HG02610 (cell line): ENCODE measurements around the gene HP1BP3.

Experiments used
- ATAC-seq: cut with Tn5 transposase; IDR thresholded peaks from one replicate; pipeline ENCODE4 v1.9.1; 2021; ENCODE audit warnings: mild to moderate bottlenecking, moderate library complexity; ENCODE audit not compliant: unreplicated experiment

Gene HP1BP3

DNA sequence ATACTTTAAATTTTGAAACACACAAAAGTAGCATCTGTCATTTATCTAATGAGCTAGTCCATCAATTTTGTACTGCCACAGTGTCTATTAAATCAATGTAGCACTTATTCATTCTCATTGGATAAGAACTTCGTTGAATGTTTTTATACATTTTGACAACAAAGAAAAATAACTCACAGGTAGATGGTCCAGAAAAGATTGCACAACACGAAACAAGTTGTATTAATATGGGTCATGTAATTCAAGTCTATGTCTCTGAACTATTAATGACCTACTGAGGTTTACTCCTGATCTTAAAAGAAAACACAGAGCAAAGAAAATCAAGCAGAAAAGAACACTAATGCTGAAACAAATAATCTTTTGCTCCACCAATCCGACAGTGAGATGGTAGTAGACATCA lies 15.3 kb downstream of the HP1BP3 start:
- ATAC-seq: no peak

DNA sequence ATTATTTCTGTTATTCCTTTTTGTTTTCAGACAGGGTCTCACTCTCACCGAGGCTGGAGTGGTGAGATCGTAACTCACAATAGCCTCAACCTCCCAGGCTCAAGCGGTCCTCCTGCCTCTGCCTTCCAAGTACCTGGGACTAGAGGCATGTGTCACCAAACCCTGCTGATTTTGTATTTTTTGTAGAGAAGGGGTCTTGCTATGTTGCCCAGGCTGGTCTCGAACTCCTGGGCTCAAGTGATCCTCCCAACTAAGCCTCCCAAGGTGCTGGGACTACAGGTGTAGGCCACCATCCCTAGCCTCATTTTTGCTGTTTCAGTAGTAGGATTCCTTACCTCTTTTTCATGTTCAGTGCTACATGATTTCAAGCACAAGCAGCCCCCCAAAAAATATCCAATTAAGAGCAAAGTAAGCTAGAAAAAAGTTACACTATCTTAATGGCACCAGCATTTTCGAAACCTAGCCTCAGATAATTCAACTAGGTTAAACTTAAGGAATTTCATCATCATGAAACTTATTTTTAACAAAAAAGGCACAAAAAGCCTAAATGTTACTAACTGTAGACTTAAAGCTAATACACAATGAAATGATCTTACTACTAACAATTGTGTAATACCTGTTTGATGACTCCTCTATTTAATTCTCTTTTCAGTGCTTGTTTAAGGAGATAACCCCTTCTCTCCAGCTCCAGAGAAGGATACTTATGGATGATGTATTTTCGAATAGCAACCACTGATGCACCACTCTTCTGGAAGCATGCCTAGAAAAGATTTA lies 16.6 kb downstream of the HP1BP3 start:
- ATAC-seq: no peak

DNA sequence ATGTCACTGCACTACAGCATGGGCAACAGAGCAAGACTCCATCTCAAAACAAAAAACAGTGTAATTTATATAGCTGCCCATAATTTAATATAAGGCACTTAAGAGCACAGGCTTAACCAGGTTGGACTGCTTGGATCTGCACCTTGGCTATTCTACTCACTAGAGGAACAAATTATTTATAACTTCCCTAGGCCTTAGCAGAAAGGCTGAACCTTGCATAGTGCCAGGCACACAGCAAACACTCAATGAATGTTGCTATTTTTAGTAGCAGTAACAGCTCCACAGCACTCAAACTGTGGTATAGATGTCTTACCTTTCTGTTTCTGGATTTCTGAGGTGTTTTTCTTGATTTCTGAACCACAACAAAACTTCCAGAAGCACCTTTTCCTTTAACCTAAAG lies 19.8 kb downstream of the HP1BP3 start:
- no peak for ATAC-seq

DNA sequence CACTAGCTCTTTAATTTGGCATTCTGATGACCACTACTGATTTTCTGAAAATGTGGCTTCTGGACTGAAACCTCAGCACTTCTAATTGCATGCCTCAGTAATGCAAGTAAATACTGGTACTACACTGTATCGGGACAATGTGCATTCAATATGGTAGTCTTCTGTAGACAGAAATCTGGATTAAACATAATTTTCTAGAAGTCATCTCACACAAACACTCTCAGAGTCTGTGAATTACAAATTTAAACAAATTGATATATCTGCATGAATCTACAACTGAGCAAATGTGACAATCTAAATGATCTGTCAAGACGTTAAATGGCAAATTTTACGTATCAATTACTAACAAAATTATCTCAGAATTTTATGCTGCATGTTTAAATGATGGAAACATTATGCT lies 23.7 kb downstream of the HP1BP3 start:
- ATAC-seq: no peak

DNA sequence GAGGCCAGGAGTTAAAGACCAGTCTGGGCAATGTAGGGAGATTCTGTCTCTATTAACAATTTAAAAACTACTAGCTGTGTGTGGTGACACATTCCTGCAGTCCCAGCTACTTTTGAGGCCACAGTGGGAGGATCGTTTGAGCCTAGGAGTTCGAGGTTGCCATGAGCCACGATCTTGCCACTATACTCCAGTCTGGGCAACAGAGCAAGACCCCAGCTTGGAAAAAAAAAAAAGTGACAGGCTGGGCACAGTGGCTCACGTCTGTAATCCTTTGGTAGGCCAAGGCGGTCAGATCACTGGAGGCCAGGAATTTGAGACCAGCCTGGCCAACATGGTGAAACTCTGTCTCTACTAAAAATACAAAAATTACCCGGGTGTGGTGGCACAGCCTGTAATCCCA lies 26.8 kb downstream of the HP1BP3 start:
- ATAC-seq: no peak

DNA sequence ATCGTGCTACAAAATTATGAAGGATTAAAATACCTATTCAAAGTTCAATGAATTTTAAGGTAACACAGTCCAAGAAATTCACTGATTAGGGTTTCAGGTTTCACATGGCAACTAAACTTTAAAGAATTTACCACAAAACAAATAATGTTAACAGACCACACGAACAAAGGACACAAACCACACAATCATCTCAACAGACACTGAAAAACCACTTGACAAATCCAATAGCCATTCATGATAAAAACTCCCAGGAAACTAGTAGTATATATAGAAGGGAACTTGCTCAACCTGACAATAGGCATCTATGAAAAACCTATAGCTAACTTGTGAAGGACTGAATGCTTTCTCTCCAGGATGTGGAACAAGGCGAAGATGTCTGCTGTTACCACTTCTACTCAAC lies 33.5 kb downstream of the HP1BP3 start:
- no peak for ATAC-seq

DNA sequence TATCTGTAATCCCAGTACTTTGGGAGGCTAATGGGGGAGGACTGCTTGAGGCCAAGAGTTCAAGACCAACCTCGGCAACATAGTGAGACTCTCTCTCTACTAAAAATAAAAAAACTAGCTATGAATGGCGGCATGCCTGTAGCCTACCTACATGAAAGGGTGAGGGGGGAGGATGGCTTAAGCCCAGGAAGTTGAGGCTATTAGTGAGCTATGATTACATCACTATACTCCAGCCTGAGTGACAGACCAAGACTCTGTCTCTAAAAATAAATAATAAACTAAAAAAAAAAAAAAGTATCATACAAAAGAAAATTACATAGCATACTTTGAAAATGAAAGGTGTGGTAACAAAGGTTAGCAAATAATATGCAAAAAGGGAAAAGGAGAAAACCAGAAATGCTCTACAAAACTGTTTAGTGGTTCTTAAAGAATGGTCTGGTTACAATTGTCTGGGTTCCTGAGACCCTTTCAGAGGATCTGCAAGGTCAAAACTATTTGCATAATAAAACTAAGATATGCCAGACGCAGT lies 35.6 kb downstream of the HP1BP3 start:
- no peak for ATAC-seq

DNA sequence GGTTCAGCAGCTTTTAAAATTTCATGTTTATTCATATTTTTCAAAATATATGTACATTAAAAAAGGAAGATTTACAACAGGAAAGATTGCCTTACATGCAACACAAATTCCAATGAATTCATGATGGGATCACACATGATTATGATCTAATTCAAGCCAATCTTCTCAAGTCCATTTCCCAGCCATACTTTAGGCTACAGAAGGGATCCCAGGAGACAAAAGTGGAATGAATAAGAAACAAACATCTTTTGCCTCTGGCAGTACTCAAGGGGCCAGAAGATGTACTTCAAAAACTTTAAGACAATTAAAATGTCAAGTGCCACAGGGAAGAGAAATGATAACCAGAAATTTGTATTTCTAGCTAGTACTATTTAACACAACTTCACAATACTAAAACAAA lies 44.4 kb downstream of the HP1BP3 start:
- ATAC-seq: no peak

DNA sequence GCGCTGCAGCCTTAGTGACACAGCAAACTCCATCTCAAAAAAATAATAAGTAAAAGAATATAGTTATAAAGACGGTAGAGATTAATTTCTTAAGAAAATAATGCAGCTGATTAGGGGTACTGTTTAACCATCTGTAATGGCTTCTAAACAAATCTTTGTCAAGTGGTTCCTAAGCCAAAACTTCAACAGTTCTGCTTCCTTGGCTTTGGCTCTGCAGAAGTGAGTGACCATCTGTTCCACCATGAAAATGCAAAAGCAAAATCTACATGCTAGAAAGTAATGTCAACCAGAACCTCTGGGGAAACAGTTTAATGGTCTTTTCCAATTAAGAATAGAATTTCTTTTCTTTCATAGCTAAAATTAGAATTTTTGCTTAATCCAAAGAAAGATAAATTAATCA lies 46.3 kb downstream of the HP1BP3 start:
- no peak for ATAC-seq

DNA sequence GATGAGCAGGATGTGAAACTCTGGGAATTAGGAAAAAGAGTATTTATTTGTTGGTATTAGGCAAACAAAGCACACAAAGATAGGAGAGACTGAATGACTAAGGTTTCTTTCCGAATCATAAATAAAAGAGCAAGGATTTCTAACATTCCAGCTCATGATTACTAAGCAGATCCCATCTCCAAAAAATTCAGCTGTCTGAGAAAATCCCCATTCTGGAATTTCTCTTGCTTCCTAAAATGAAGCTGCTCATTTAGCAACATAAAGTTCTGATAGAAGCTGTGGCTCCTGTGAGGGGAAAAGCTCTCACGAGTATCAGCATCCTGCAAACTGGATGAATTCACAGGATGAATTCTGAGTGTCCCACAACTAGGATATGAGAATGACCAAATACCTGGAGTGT lies 47.9 kb downstream of the HP1BP3 start:
- no peak for ATAC-seq

DNA sequence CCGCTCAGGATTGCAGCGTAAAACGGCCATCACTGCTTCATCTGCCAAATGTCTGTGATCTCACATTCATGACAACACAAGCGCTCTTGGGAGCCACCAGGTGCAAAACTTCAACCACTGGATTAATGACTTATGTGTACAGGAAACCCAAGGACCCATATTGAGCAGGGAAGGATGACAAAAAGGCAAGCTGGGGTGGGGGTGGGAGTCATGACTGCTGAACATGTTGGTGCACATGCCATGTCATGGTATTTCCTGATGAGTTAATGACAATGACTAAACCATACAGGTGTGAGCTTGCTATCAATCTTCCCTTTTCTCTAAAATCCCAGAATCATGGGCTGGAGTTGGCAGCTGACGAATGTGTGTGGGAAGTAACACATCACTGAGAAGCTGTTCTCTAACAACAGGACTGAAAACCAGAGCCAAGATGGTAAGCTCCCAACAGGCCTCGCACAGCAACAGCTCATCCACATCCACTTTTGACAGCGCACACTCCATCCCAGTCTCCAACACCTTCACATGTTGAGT lies 51.5 kb downstream of the HP1BP3 start:
- ATAC-seq: no peak

DNA sequence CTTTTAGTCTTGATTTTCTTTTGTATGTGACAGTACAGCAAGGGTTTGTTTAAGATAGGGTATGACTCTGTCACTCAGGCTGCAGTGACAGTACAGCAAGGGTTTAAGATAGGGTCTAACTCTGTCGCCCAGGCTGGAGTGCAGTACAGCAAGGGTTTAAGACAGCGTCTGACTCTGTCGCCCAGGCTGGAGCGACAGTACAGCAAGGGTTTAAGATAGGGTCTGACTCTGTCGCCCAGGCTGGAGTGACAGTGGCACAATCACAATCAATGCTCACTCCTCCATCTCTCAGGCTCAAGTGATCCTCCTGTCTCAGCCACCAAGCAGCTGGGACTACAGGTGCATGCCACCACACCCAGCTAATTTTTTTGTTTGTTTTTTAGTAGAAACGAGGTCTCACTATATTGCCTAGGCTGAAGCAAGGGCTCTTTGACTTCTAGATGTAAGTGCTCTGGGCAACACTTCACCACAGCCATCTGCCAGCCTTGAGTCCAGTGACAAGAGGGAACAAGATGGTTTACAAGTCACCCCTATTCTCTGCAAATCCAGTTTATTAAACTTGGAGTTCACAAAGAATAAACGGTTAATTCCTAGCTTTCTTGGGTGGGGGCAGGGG lies 53.6 kb downstream of the HP1BP3 start:
- ATAC-seq: no peak

DNA sequence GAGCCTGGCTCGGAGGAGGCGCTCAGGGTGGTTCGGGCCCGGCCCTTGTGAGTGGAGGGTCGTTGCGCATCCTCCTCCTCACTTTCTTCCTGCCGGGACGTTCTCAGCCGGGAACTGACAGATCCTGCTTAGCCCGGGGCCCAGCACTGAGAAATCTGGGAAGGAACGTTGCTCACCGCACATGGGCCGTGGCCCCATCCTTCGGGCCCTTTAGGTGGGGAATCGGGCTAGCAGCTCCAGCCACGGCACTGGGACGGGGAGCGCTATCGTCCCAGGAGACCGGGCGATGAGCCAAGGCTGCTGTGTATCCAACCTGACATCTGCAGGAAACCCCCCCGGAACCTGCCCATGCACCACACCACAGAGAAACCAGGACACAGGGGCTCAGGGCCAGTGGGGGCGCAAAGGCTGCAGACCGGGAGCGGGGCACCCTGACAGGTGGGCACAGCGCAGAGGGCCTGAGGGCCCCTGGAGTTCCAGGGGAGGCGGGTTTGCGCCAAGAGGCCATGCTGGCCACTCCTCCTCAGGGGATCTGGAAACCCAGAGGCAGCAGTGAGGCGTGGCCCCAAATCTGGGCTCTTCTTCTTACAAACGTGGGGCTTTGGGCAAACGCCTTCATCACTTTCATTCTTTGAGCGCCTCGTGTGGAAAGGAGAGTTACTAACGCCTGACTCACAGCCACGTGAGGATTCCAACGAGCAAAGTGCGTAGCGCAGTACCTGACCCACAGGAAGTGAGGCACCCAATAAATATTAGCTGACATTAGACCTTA lies 54.3 kb downstream of the HP1BP3 start, which contains the start of gene SH2D5:
Gene SH2D5 (minus strand): TSS at position 116 of the 772 bp plus-strand sequence. CDS start 4,659 bp downstream, outside the sequence.
- ATAC-seq: peak; percentile 58

DNA sequence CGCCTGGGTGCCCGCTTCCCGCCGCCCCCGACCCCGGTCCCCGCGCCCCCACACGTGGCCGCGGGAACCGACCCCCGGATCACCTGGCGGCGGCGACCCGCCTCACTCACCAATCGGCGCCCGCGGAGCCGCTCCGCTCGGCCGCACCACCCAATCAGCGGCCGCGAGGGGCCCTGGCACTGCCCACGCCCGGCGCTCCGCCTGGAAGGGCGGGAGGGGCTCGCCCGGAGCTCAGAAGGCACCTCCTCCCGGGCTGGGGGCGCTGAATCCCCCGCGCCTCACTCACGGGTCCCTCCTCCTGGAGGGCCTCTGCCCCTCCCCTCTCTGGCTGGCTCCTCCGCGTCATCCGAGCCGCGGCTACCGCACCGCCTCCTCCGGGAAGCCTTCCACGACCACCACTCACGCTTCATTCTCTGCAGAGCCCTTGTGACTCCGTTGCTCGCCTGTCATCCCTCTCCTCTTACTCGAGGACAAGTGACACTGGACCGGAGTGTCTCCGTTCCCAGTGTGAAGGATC lies 55.0 kb downstream of the HP1BP3 start:
- peak; percentile 54 for ATAC-seq

DNA sequence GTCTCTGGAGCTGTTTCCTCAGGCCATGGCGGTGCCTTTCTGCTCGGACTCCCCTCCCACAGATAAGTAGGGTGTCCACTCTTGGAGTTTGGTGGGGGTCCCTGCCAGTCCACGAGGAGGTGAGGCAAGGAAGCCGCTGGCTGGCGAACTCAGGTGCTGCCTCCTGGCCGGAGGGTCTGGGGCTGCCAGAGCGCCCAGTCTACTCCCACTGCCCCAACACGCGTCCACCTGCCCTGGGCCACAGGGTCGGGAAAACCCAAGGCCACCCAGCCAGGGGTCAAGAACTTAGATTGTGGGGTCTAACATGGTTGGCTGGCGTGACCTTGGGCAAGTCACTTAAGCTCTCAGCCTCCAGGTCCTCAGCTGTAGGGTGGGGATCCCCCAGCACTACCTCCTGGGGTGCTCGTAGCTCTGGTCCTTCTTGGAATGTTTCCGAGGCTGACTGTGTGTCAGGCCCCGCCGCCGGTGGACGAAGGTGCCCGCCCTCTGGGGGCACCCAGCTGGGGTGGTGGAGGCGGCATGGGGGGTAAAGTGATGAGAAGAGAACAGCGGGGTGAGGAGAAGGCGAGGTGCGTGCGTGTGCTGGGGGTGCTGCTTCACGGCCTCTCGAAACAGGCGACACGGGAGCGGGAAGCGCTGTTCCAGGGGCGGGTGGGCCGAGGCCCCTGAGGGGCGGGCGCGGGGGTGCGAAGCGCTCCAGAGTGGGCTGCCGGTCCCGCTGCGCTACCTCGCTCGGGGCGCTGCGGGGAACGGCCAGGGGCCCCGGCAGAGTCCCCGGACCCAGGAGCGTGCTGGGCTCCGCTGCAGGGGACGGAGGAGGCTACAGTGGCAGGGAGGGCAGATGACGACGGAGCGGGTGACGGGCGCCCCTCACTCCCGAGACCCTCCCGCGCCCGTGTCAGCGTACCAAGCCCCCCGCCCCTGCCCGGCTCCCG lies 55.8 kb downstream of the HP1BP3 start:
- no peak for ATAC-seq

DNA sequence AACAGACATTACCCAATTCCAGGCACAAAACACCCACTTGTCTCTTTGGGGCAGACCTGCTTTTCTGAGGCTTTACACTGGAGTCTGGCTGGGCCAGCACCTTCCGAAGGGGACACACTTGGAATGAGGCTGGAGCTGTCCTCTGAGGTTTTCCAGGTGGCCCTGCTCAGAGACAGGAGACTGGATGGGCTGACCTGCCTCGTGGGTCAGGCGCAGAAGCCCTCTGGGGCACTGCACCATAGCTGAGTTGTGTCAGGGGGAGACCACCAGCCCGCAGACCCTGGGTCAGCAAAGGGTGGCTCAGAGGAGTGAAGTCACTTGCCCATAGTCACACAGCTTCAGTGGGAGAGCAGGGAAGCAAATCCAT lies 56.4 kb downstream of the HP1BP3 start:
- no peak for ATAC-seq

DNA sequence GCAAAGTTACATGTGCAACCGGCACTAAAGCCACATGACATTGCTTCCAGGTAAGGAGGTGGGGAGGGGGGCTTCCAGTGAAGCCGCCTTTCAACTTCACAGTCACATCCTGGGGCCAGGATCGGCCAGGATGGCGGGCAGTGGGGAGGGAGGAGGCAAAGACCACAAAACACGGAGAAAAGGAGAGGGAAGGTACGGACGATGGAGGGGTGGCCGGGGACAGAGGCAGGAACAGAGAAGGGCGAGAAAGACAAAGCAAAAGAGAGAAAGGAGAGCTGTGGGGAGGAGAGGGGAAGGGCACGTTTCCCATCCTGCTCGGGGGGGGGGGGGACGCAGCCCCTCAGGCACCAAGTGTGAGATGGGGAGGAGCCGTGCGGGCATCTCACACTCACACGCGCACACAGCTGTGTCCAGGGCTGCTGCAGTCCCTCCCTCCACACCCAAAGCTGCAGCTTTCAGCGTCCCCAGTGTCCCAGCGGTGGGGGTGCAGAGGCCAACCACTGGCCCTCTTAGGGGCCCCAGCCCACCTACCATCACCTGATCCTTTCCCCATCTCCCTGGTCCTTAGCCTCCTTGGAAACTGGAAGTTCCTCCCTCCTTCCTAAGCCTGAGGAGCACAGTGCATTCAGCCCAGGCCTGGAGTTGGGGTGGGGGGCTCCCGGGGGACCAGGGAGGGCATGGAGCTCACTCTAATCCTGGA lies 57.0 kb downstream of the HP1BP3 start:
- ATAC-seq: no peak

DNA sequence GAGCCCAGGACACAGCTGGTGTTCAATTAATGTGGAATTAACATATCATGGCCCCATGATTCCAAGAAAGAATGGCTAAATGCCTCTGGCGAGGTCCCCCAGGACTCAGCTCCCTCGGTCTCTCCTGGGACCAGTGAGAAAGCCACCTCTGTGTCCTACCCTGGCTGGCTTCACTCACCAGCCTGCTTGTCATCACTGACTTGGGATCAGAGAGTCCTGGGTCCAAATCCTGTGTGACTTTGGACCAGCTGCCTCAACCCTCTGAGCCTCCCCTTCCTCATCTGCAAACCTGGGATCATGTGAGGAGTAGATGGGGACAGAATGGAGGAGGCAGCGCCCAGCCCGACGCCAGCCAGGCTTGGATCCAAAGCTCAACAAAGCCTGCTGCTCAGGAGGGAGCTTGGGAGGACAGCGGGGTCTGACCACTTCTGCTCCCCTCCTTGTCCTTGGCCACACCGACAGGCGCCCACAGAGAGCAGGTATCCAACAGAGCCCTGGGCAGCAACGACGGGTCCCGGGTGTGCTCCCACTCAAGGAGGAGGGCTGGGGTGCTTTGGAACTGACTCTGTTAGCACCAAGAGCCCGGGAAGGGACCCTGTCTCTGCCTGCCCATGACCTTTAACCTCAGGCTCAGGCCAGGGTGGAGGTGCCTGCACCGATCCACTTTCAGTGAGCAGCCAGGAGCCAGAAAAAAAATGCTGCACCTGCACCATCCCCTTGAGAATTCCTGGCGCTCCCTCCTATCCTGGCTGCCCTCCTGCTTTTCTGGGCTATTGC lies 57.8 kb downstream of the HP1BP3 start:
- ATAC-seq: no peak
